NCI-H2196 treated with DMSO at 0.1 percent for 48 hours (cell line): ENCODE measurements around the gene KIF2C.
A peak's percentile ranks its signal among the peaks of the same experiment; 100 is the strongest.
"Not testable (repeated sequence)": the region's sequence is repeated elsewhere in the genome, so short reads cannot be mapped to it uniquely, and the experiment has no call there.

Experiments used
- DNase-seq: peaks from one replicate; lab custom pipeline; 2025; ENCODE audit not compliant: unreplicated experiment; lab: John Stamatoyannopoulos, UW

KIF2C gene

DNA sequence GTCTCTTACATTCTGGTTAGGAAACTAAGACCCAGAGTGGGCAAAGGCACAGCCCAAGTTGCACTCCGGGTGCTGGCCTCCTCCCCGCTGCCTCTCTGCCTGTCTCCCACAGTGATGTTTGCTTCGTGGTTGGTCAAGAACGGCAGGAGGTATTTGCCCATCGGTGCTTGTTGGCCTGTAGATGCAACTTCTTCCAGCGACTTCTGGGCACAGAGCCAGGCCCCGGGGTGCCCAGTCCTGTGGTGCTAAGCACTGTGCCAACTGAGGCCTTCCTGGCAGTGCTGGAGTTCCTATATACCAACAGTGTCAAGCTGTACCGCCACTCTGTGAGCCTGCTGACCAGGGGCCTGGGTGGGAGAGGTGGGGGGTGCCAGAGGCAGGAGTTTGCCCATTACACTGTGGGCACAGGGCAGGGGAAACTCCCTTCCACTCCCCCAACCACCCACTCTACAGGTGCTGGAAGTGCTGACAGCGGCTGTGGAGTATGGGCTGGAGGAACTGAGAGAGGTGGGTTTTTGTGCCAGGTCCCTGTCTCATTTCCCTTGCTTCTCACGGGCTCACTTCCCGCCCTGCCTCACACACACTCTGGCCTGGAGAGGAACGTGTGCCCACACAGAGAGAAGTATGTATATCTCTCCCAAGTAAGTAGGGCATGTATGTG lies 70.6 kb downstream of the KIF2C start:
- peak; percentile 71 for DNase-seq

- not testable (repeated sequence) for DNase-seq
Observed at GRCh38 chr1:44810762-44811105, 71.1 kb downstream of the KIF2C start.

GRCh38 chr1:44811234-44811633 lies 71.6 kb downstream of the KIF2C start:
- DNase-seq, result no peak

- no peak for DNase-seq
Observed at GRCh38 chr1:44812822-44813543, 73.3 kb downstream of the KIF2C start.

GRCh38 chr1:44815926-44816325 lies 76.3 kb downstream of the KIF2C start:
- DNase-seq, result not testable (repeated sequence)

DNA sequence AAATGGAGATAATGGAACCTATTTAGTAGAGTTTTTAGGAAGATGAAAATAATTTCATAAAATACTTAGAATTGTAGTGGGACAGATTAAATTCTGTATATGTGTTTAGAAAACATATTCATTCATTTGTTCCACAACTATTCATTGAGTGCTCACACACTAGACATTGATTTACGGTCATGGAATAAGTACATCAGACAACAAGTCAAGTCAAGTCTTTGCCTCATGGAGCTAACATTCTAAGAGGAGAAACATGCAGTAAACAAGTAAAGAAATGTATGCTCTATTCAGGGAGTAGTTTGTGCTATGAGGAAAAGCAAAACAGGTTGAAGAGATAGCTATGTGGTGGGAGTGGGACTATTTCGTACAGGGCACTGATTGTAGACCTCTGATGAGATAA lies 77.7 kb downstream of the KIF2C start:
- no peak for DNase-seq
